ENCODE results near the gene ZBTB40.

DNA sequence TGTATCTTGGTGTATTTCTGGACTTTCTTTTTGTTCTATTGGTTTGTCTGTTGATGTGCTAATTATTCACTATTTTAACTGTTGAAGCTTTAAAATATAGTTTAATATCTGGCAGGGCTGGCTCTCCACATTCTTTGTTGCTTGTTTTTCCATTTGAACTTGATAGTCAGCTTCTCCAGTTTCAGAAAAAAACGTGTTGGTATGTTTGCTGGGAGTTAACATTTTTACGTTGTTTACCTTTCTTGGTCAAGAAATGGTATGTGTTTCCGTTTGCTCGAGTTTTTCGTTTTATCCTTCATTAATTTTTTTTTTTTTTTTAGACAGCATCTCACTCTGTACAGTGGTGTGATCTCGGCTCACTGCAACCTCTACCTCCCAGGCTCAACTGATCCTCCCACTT, 16.9 kb upstream of the ZBTB40 start:
- TF ChIP-seq EGR1 (IDR thresholded peaks at IDR 0.05; ENCODE audit: low read depth in 2 of 2): no peak
- TF ChIP-seq, protein P1, sequence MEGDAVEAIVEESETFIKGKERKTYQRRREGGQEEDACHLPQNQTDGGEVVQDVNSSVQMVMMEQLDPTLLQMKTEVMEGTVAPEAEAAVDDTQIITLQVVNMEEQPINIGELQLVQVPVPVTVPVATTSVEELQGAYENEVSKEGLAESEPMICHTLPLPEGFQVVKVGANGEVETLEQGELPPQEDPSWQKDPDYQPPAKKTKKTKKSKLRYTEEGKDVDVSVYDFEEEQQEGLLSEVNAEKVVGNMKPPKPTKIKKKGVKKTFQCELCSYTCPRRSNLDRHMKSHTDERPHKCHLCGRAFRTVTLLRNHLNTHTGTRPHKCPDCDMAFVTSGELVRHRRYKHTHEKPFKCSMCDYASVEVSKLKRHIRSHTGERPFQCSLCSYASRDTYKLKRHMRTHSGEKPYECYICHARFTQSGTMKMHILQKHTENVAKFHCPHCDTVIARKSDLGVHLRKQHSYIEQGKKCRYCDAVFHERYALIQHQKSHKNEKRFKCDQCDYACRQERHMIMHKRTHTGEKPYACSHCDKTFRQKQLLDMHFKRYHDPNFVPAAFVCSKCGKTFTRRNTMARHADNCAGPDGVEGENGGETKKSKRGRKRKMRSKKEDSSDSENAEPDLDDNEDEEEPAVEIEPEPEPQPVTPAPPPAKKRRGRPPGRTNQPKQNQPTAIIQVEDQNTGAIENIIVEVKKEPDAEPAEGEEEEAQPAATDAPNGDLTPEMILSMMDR (IDR thresholded peaks at IDR 0.05; ENCODE audit: low read depth, low read length, missing input control): no peak
- no peak for TF ChIP-seq NR2F2 (IDR thresholded peaks at IDR 0.05)
- TF ChIP-seq, protein P2, sequence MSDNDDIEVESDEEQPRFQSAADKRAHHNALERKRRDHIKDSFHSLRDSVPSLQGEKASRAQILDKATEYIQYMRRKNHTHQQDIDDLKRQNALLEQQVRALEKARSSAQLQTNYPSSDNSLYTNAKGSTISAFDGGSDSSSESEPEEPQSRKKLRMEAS (IDR thresholded peaks at IDR 0.05): no peak
- TF ChIP-seq REST (IDR thresholded peaks at IDR 0.05): no peak
- no peak for TF ChIP-seq RAD21 (IDR thresholded peaks at IDR 0.05)
- no peak for TF ChIP-seq FOXA1 (IDR thresholded peaks at IDR 0.05)
- no peak for TF ChIP-seq YY1 (IDR thresholded peaks at IDR 0.05)
- TF ChIP-seq SP1 (IDR thresholded peaks at IDR 0.05): no peak
- no peak for TF ChIP-seq JUND (IDR thresholded peaks at IDR 0.05)
- no peak for TF ChIP-seq ATF3 (IDR thresholded peaks at IDR 0.05)
- TF ChIP-seq GABPA (IDR thresholded peaks at IDR 0.05 in 1 of 2, conservative IDR thresholded peaks at IDR 0.05 in 1 of 2): no peak
- TF ChIP-seq, protein P3, sequence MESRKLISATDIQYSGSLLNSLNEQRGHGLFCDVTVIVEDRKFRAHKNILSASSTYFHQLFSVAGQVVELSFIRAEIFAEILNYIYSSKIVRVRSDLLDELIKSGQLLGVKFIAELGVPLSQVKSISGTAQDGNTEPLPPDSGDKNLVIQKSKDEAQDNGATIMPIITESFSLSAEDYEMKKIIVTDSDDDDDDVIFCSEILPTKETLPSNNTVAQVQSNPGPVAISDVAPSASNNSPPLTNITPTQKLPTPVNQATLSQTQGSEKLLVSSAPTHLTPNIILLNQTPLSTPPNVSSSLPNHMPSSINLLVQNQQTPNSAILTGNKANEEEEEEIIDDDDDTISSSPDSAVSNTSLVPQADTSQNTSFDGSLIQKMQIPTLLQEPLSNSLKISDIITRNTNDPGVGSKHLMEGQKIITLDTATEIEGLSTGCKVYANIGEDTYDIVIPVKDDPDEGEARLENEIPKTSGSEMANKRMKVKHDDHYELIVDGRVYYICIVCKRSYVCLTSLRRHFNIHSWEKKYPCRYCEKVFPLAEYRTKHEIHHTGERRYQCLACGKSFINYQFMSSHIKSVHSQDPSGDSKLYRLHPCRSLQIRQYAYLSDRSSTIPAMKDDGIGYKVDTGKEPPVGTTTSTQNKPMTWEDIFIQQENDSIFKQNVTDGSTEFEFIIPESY (IDR thresholded peaks at IDR 0.05): no peak
- no peak for TF ChIP-seq TAF1 (conservative IDR thresholded peaks at IDR 0.05)
